OCI-LY1 (cell line): Measurements from ENCODE around the gene BMP2K.

Source experiments
- H2AFZ ChIP-seq: fragments of 200-600 bp; sonication (generic), shearing (Covaris generic); 2 replicates; pipeline ENCODE4 v1.6.0; 2014; ENCODE audit warnings: antibody characterized with exemption, mild to moderate bottlenecking, low read length
- H3F3A ChIP-seq: fragments of 200-600 bp; sonication (generic), shearing (Covaris generic); 2 replicates; pipeline ENCODE4 v1.6.0; 2014; ENCODE audit warnings: mild to moderate bottlenecking, antibody characterized with exemption, low read length, moderate library complexity; ENCODE audit not compliant: insufficient read depth
- H3K27ac ChIP-seq: fragments of 200-600 bp; sonication (generic); 2 replicates; pipeline ENCODE4 v1.5.1; 2014; ENCODE audit warnings: low read length, mixed run types, mild to moderate bottlenecking, low read depth; ENCODE audit not compliant: poor library complexity, severe bottlenecking
- H3K27me3 ChIP-seq: fragments of 200-600 bp; sonication (generic); 2 replicates; pipeline ENCODE4 v1.6.0; 2014; ENCODE audit warnings: antibody characterized with exemption, mild to moderate bottlenecking, low read length, moderate library complexity; ENCODE audit not compliant: insufficient read depth
- H3K36me3 ChIP-seq: fragments of 200-600 bp; sonication (generic); 2 replicates; pipeline ENCODE4 v1.6.1; 2014; ENCODE audit warnings: mild to moderate bottlenecking, antibody characterized with exemption, low read length, moderate library complexity, mixed read lengths; ENCODE audit not compliant: insufficient read depth
- H3K4me1 ChIP-seq: fragments of 200-600 bp; sonication (generic); 2 replicates; pipeline ENCODE4 v1.5.1; 2014; ENCODE audit warnings: mild to moderate bottlenecking, low read length, moderate library complexity; ENCODE audit not compliant: insufficient read depth, severe bottlenecking
- H3K4me2 ChIP-seq: fragments of 200-600 bp; sonication (generic), shearing (Covaris generic); 2 replicates; pipeline ENCODE4 v1.6.1; 2014; ENCODE audit warnings: low read length
- H3K4me3 ChIP-seq: fragments of 200-600 bp; sonication (generic); 2 replicates; pipeline ENCODE4 v1.5.1; 2014; ENCODE audit warnings: low read length, low read depth, mild to moderate bottlenecking, mixed read lengths; ENCODE audit not compliant: poor library complexity, severe bottlenecking
- H3K79me2 ChIP-seq: fragments of 200-600 bp; shearing (Covaris generic); 2 replicates; pipeline ENCODE4 v1.6.1; 2016; ENCODE audit warnings: mixed run types, low read length, mixed read lengths; ENCODE audit not compliant: insufficient read depth
- H3K9ac ChIP-seq: fragments of 200-600 bp; sonication (generic), shearing (Covaris generic); 2 replicates; pipeline ENCODE4 v1.6.1; 2014; ENCODE audit warnings: mild to moderate bottlenecking, low read length, mixed read lengths
- H3K9me2 ChIP-seq: fragments of 200-600 bp; sonication (generic), shearing (Covaris generic); 2 replicates; pipeline ENCODE4 v1.6.1; 2014; ENCODE audit warnings: low read depth, mild to moderate bottlenecking, low read length, mixed read lengths
- H3K9me3 ChIP-seq: fragments of 200-600 bp; shearing (Covaris generic); 2 replicates; pipeline ENCODE4 v1.6.1; 2014; ENCODE audit warnings: low read length, mixed read lengths
- H4K20me1 ChIP-seq: fragments of 200-600 bp; sonication (generic), shearing (Covaris generic); 2 replicates; pipeline ENCODE4 v1.6.0; 2016; ENCODE audit warnings: mild to moderate bottlenecking, low read length; ENCODE audit not compliant: insufficient read depth
- EZH2 ChIP-seq: fragments of 200-600 bp; sonication (generic), shearing (Covaris generic); IDR thresholded peaks from 2 replicates; pipeline ENCODE4 v1.8.0; 2017; ENCODE audit warnings: borderline replicate concordance, mixed run types, mild to moderate bottlenecking, antibody characterized with exemption, low read length, moderate library complexity, mixed read lengths
- TF ChIP-seq, protein P1 (sequence below): fragments of 200-600 bp; sonication (generic), shearing (Covaris generic); IDR thresholded peaks from 2 replicates; pipeline ENCODE4 v1.5.1; 2017; ENCODE audit warnings: mild to moderate bottlenecking, antibody characterized with exemption, low read length, moderate library complexity, mixed read lengths

BMP2K gene

DNA sequence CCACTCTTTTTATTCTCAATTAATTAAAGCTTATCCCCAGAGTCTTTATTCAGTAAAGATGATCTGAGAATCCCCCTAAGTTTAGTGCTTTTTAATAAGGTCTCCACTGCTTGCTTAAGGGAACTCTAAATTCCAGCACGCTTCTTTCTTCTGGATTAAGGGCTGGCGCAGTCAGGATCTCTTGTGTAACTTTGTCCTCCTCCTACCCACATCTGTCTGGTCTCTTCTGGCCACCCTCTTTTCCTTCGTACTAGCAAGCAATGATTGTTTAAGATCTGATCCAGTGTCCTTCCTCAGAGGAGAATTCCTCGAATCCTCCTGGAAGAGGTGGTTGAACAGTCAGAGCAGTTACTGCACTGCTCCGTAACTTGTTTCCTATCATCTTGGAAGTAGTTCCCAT is 177.1 kb downstream of the BMP2K start:
- Histone ChIP-seq H3K4me1 (no peaks in the 10 kb centered on the region), H3K36me3 (no peaks in the 10 kb centered on the region), H4K20me1 (no peaks in the 10 kb centered on the region), H2AFZ (no peak overlapping the region), H3K27me3 (no peaks in the 10 kb centered on the region), H3F3A (no peaks in the 10 kb centered on the region; the same call in 1 of the 2 replicates), H3K9ac (no peak overlapping the region), H3K4me2 (no peak overlapping the region), H3K9me2 (no peaks in the 10 kb centered on the region), H3K4me3 (no peak overlapping the region), H3K9me3 (no peaks in the 10 kb centered on the region), H3K79me2 (no peaks in the 10 kb centered on the region), H3K27ac (no peak overlapping the region)
- TF ChIP-seq EZH2, result no peak
- TF ChIP-seq, protein P1, sequence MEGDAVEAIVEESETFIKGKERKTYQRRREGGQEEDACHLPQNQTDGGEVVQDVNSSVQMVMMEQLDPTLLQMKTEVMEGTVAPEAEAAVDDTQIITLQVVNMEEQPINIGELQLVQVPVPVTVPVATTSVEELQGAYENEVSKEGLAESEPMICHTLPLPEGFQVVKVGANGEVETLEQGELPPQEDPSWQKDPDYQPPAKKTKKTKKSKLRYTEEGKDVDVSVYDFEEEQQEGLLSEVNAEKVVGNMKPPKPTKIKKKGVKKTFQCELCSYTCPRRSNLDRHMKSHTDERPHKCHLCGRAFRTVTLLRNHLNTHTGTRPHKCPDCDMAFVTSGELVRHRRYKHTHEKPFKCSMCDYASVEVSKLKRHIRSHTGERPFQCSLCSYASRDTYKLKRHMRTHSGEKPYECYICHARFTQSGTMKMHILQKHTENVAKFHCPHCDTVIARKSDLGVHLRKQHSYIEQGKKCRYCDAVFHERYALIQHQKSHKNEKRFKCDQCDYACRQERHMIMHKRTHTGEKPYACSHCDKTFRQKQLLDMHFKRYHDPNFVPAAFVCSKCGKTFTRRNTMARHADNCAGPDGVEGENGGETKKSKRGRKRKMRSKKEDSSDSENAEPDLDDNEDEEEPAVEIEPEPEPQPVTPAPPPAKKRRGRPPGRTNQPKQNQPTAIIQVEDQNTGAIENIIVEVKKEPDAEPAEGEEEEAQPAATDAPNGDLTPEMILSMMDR, result no peak

DNA sequence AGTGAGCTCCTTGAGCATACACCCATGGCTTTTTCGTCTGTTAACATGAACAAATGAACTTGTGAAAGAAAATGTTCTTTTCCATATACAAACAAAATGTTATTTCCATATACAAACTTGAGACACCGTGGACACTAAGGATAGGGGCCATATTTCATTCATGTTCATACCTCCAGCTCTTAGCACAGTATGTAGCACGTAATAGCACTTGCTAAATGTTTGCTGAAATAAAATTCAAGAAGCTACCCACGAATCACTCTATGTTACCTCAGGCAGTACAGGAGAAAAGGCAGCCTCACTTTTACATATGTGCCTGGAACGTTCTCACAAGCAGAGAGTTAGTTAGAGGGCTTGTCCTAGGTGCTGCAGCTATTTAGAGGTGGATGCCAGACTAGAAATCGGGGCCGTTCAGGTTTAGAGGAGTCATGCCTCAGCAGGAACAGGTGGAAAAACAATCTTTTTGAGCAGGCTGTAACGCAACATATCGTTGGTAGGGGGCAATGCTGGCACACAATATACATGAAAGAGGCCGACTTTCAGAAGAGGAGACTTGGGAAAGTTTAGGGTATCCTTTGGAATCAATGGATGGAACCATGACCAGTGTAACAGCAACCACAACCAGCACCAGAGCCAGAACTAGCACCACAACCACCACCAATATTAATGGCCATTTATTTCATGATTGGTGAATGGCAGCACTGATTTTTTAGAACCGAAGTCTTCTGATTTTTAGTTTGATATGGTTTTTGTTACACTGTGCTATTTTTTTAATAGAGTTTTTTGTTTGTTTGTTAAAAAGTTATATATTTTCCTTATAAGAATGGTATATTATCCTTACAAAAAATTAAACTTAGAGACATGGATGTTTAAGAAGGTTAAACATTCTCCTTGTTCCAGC is 177.9 kb downstream of the BMP2K start:
- H3K79me2 ChIP-seq, result no peaks in the 10 kb centered on the region
- no peaks in the 10 kb centered on the region for H3K9me2 ChIP-seq
- TF ChIP-seq EZH2, result no peak
- TF ChIP-seq, protein P1, result peak; percentile 59
- H3K36me3 ChIP-seq, result no peaks in the 10 kb centered on the region
- H3K4me1 ChIP-seq, result no peaks in the 10 kb centered on the region
- H3K4me2 ChIP-seq, result no peak overlapping the region
- no peak overlapping the region for H2AFZ ChIP-seq
- H3F3A ChIP-seq, result no peaks in the 10 kb centered on the region; the same call in 1 of the 2 replicates
- H3K9ac ChIP-seq, result no peak overlapping the region
- H3K27ac ChIP-seq, result no peak overlapping the region
- H4K20me1 ChIP-seq, result no peaks in the 10 kb centered on the region
- no peaks in the 10 kb centered on the region for H3K27me3 ChIP-seq
- no peak overlapping the region for H3K4me3 ChIP-seq
- no peaks in the 10 kb centered on the region for H3K9me3 ChIP-seq

DNA sequence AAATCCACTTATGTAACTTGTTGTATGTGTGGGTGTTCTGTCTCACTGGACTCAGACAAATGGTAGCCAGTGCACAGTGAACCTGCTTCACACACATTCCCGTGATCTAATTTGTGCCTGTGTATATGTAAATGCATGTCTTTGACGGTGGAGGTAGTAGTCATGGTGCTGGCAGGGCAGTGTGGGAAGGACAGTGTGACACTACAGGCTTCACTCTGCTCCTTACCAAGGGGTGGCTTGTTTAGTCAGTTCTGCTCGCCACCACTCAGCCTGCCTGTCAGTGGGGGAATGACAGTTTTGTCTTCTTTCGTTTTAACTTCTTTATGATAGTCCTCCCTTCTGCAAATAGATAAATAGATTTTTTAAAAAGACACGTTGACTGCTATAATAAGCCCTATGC is 180.8 kb downstream of the BMP2K start:
- Histone ChIP-seq H2AFZ (no peak overlapping the region), H3K9me2 (no peaks in the 10 kb centered on the region), H3K4me3 (no peak overlapping the region), H3K27ac (no peak overlapping the region), H3F3A (no peaks in the 10 kb centered on the region; the same call in 1 of the 2 replicates), H3K79me2 (no peaks in the 10 kb centered on the region), H3K9me3 (no peaks in the 10 kb centered on the region), H4K20me1 (no peaks in the 10 kb centered on the region), H3K36me3 (no peaks in the 10 kb centered on the region), H3K4me1 (no peaks in the 10 kb centered on the region), H3K9ac (no peak overlapping the region), H3K4me2 (no peak overlapping the region), H3K27me3 (no peaks in the 10 kb centered on the region)
- TF ChIP-seq, protein P1, result no peak
- no peak for TF ChIP-seq EZH2
